GM18505 (cell line): ENCODE measurements around the gene DLG3.

Experiments
- ATAC-seq: cut with Tn5 transposase; IDR thresholded peaks from one replicate; pipeline ENCODE4 v1.9.1; 2021; ENCODE audit not compliant: unreplicated experiment
- POLR2A ChIP-seq: IDR thresholded peaks from 4 replicates; pipeline ENCODE4 v1.6.1; 2011; ENCODE audit warnings: borderline replicate concordance; ENCODE audit not compliant: insufficient read depth, insufficient read length; ENCODE audit errors: extremely low read depth

The DLG3 gene

DNA sequence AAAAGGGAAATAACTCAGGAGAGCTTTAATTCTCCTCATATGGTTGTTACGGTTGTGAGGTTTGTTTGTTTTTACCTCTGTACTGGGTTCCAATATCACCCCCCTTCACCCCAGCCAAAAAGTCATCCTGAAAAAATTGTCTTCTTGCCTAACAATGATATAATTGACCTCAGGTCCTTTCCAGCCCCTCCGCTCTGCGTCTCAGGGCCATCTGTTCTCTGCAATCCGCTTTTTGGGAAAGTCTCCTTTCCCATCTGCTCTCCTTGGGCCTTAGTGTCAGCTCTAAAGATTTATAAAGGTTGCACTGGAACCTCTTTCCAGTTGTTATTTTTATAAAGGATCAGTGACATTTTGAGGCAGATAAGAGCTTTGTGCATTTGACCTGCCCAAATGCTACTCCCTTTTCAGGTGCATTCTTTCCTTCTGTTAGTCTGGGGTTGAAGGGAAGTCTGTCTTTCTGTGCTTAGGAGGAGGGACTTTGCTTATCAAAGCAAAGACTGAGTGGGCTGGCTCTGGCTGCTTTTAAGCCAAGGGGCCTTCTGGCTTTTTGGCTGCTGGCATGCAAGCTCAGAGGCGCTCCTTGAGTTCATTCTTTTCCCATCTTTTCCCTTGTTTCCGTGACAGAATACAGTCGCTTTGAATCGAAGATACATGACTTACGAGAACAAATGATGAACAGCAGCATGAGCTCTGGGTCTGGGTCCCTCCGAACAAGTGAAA, 34.1 kb downstream of the DLG3 start:
- no peak for TF ChIP-seq POLR2A
- ATAC-seq = no peak

- ATAC-seq = no peak
- TF ChIP-seq POLR2A = no peak
These were observed 34.7 kb downstream of the DLG3 start for GRCh38 chrX:70479247-70479921.

GRCh38 chrX:70479922-70480659, 35.5 kb downstream of the DLG3 start:
- ATAC-seq = no peak
- no peak for TF ChIP-seq POLR2A

DNA sequence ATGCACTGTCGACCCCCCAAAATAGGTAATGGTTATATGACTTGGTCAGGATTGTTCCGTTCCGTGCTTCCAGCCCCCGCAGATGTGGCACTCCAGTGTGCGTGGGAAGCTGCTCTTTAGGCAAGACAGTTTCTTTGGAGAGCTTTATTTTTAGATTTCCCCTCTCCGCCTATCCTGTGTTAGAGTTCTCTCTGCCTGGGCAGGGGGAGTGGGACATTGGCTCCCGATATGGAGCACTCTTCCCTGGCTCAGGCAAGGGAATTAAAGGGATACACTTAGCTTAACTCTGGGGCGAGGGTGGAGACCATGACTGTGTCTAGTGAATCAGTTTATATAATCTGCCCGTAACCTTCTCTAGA, 36.0 kb downstream of the DLG3 start:
- no peak for TF ChIP-seq POLR2A
- no peak for ATAC-seq

DNA sequence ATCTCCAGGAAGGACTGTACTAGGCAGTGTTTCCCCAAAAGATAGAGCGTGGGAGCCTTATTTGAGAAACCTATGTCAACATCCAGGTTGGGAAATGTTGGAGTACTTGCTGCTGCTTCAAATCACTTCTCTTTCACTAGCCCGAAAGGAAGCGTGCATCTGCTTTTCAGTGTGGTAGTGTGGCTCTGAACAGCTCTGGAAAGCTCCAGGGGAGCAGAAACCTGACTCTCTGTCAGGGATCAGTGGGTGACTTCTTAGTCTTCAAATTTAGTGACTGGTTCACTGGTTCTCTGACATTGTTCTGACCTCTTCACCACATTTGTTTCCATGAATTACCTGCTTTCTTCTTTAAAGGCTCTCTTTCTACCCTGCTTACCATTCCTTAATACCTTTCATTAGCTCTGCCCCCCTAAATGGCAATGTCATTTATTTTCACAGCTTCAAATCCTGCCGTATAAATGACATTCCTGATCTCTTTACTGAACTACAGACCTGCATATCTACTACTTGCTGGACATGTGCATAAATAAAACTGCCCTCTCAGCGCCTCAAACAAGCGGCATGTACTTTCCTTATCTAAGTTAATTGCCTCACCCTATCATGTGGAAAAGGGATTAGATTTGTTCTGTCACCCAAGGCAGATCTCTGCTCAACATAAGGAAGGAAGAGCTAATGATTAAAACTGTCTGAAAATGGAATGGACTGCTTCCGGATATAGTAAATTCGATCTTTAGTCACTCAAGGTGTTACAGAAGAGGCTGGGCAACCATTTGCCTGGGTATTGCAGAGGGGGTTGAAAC, 37.0 kb downstream of the DLG3 start:
- ATAC-seq = no peak
- TF ChIP-seq POLR2A = no peak

DNA sequence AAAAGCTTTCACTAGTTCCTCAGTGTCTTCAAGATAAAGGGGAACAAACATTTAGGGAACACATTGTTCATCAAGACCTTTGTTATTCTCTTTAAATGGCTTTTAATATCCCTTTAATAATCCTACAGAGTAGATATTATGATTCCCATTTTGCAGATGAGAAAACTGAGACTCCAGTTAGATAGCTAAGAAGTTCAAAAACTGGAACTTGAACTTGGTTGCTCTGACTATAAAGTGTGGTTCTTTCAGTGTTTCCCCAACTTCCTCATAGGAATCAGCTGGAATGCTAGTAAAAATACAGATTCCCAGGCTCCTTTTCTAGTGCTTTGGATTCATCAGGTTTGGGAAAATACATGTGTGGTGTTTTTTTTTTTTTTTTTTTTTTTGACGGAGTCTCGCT, 37.7 kb downstream of the DLG3 start:
- no peak for ATAC-seq
- no peak for TF ChIP-seq POLR2A

GRCh38 chrX:70485466-70485865, 40.8 kb downstream of the DLG3 start:
- no peak for ATAC-seq
- no peak for TF ChIP-seq POLR2A

DNA sequence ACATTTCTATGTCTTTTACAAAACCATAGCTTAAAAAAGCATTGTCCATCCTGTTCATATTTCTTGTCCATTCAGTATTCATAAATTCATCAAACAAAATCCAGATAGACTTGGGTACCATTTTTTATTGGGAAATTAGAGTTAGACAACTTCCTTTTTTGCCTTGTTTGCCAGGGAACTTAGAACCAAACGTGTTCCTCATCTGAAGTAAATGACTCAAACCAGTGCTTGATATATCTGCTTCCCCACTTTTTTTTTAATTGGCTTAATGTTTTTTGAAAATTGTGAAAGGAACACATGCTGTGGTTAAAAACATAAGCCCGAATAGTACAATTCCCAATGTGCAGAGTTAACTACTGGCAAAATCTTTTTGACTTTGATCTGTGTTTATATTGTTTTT, 44.2 kb downstream of the DLG3 start:
- no peak for TF ChIP-seq POLR2A
- ATAC-seq = no peak

DNA sequence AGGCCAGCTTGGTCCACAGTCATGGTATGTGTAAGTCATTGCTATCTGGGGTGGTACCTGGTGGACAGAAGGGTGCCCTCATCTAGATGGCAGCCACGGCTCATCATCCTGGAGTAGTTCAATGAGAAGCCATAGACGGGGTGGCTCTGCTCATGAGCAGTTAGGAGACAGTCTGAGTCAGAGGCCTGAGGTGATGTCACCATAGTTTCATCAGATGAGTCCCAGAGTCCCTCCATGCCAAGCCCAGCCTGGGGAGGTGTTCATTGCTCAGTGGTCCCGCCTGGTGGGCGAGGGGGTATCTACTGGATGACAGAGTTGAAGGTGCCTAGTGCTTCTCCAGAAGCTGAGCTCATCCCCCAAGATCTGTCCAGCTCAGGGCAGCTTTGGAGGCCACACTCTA, 49.8 kb downstream of the DLG3 start:
- ATAC-seq = no peak
- no peak for TF ChIP-seq POLR2A

GRCh38 chrX:70496491-70496890, 51.9 kb downstream of the DLG3 start:
- no peak for ATAC-seq

DNA sequence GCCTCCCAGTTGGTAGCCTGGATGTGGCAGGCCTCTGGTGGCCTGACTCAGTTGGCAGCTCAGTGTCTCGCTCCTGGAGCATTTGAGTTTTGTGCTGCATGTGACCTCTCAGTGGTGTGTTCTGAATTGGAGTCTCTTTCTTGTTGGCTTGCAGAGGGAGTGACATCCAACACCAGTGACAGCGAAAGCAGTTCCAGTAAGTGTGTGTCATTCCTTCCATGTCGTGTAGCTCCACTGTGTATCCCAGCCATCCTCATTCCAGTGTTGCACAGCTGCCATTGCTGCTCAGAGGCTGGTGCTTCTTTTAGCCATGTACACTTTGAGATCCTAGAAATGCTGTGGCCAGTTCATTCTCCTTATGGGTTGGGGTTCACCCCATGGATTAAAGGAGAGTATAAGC, 52.4 kb downstream of the DLG3 start:
- no peak for TF ChIP-seq POLR2A
- no peak for ATAC-seq

More at GRCh38 chrX:70496491-70496890, 51.9 kb downstream of the DLG3 start:
- no peak for TF ChIP-seq POLR2A

GRCh38 chrX:70498129-70498528, 53.5 kb downstream of the DLG3 start:
- ATAC-seq = no peak
- TF ChIP-seq POLR2A = no peak

DNA sequence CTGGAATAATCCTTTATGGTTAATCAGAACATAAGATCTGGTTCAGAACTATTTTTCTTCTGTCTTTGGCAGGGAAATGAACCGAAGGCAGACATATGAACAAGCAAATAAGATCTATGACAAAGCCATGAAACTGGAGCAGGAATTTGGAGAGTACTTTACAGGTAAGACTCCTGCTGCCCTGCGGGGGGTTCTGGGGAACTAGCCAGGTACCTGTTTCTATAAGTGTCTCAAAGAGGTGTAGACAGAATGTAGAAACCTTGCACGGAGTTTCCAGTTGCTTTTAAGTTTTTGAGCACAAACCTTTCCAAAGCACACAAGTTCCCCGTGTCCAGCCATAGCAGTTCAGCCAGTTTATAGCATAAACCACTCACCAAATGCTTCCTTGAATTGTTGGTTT, 56.2 kb downstream of the DLG3 start:
- no peak for TF ChIP-seq POLR2A

DNA sequence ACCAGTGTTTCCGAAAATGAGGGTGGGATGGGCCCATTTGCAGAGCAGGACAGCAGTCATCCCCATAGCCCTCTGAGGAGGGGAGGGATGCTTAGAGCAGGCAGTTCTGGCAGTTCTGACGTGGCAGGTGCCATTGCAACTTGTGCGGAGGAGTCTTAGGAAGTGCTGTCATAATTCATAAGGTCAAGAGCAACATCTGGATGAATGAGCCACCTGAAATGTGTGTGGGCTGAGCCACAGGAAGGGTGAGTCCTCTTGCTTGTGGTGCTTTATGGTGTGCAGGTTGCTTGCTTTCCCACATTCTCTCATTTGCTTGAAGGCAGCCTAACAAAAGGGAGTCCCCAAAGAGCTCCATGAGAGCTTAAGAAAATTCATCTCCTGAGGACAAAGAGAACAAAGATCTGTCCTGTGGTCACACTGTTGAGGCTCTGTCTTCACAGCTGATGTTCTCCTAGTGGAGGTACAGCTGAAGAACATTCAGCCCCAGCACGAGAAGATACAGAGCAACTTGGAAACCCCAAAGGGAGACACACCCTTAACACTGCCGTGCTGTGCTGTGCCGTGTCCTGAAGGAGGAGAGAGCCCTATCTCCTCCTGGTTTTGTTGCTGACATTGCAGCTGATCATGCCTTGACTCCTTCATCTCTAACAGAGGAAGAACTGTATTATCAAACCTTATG, 60.3 kb downstream of the DLG3 start:
- no peak for TF ChIP-seq POLR2A

More for the DNA sequence above, 56.2 kb downstream of the DLG3 start:
- ATAC-seq = no peak

GRCh38 chrX:70505451-70505841, 60.8 kb downstream of the DLG3 start:
- ATAC-seq = no peak
- no peak for TF ChIP-seq POLR2A

More for the DNA sequence above, 60.3 kb downstream of the DLG3 start:
- ATAC-seq = no peak
